HG03095 (cell line): ENCODE results near the gene ARL5B.

Source experiments
- ATAC-seq: cut with Tn5 transposase; IDR thresholded peaks from one replicate; pipeline ENCODE4 v1.9.1; 2021; ENCODE audit warnings: moderate library complexity; ENCODE audit not compliant: unreplicated experiment

The ARL5B gene

GRCh38 chr10:18699849-18700840 is 40.9 kb downstream of the ARL5B start:
- ATAC-seq: no peak

GRCh38 chr10:18703521-18703920 is 44.3 kb downstream of the ARL5B start:
- no peak for ATAC-seq

GRCh38 chr10:18710201-18710653 is 51.0 kb downstream of the ARL5B start:
- ATAC-seq: no peak

- no peak for ATAC-seq
Observed at GRCh38 chr10:18713077-18713476, 53.8 kb downstream of the ARL5B start.

GRCh38 chr10:18718991-18719390 is 59.8 kb downstream of the ARL5B start:
- ATAC-seq: no peak

- ATAC-seq: no peak
Observed at GRCh38 chr10:18719811-18720210, 60.6 kb downstream of the ARL5B start.

- ATAC-seq: no peak
Observed at GRCh38 chr10:18721067-18721466, 61.8 kb downstream of the ARL5B start.

- no peak for ATAC-seq
Observed at GRCh38 chr10:18723801-18724200, 64.6 kb downstream of the ARL5B start.
